Neural progenitor cell (in vitro differentiated cells): ENCODE results near the gene TAAR1. TPM values are rescaled to one million over a fixed set of nuclear protein-coding genes. Genes with fewer than 3 reads are reported as not detected.

Source experiments
- DNase-seq: peaks from one replicate; pipeline ENCODE4 v3.0.0-alpha.2; 2016; ENCODE audit warnings: low spot score
- H2AFZ ChIP-seq: fragments of 200-600 bp; sonication (generic); replicated peaks from 2 replicates; pipeline ENCODE4 v1.6.1; 2016; ENCODE audit warnings: antibody characterized with exemption
- H3F3A ChIP-seq: fragments of 200-600 bp; sonication (generic); 2 replicates; pipeline ENCODE4 v1.6.1; 2016; ENCODE audit warnings: antibody characterized with exemption, low read depth
- H3K27ac ChIP-seq: fragments of 200-600 bp; sonication (generic); 2 replicates; pipeline ENCODE4 v1.5.1; 2016; ENCODE audit warnings: mild to moderate bottlenecking
- H3K27me3 ChIP-seq: fragments of 200-600 bp; sonication (generic); 2 replicates; pipeline ENCODE4 v1.6.1; 2016; ENCODE audit warnings: mild to moderate bottlenecking, moderate library complexity
- H3K36me3 ChIP-seq: fragments of 200-600 bp; sonication (generic); 2 replicates; pipeline ENCODE4 v1.5.1; 2016
- H3K4me1 ChIP-seq: fragments of 200-600 bp; sonication (generic); 2 replicates; pipeline ENCODE4 v1.6.1; 2016; ENCODE audit warnings: mixed run types
- H3K4me2 ChIP-seq: fragments of 200-600 bp; sonication (generic); 2 replicates; pipeline ENCODE4 v1.6.1; 2016
- H3K4me3 ChIP-seq: fragments of 200-600 bp; sonication (generic); 2 replicates; pipeline ENCODE4 v1.5.1; 2016
- H3K79me2 ChIP-seq: fragments of 200-600 bp; sonication (generic); 2 replicates; pipeline ENCODE4 v1.6.1; 2016; ENCODE audit warnings: low read depth
- H3K9ac ChIP-seq: fragments of 200-600 bp; sonication (generic); 2 replicates; pipeline ENCODE4 v1.6.1; 2016
- H3K9me3 ChIP-seq: fragments of 200-600 bp; sonication (generic); 2 replicates; pipeline ENCODE4 v1.5.1; 2016; ENCODE audit warnings: low read depth
- H4K20me1 ChIP-seq: fragments of 200-600 bp; sonication (generic); 2 replicates; pipeline ENCODE4 v1.6.1; 2016; ENCODE audit warnings: low read depth
- H3K27ac Mint-ChIP-seq: 3 replicates; pipeline ENCODE4 v1.8.0; 2021; ENCODE audit warnings: mixed read lengths
- H3K27me3 Mint-ChIP-seq: 2 replicates; pipeline ENCODE4 v1.8.0; 2022; ENCODE audit warnings: low read depth, mild to moderate bottlenecking, inconsistent platforms, moderate library complexity, mixed read lengths; ENCODE audit not compliant: insufficient read depth
- H3K36me3 Mint-ChIP-seq: 3 replicates; pipeline ENCODE4 v1.8.0; 2021; ENCODE audit warnings: mixed read lengths
- H3K4me1 Mint-ChIP-seq: 3 replicates; pipeline ENCODE4 v1.8.0; 2021; ENCODE audit warnings: mixed read lengths
- H3K4me3 Mint-ChIP-seq: 3 replicates; pipeline ENCODE4 v1.8.0; 2021; ENCODE audit warnings: mild to moderate bottlenecking, moderate library complexity, mixed read lengths
- H3K9me3 Mint-ChIP-seq: 3 replicates; pipeline ENCODE4 v1.8.0; 2020; ENCODE audit warnings: mixed read lengths
- CTCF ChIP-seq: fragments of 200-600 bp; sonication (generic); IDR thresholded peaks from 2 replicates; pipeline ENCODE4 v1.5.1; 2017; ENCODE audit warnings: antibody characterized with exemption, mild to moderate bottlenecking
- EZH2 ChIP-seq: fragments of 200-600 bp; sonication (generic); IDR thresholded peaks from 2 replicates; pipeline ENCODE4 v1.6.1; 2017; ENCODE audit warnings: antibody characterized with exemption, mild to moderate bottlenecking, moderate library complexity
- EZH2phosphoT487 ChIP-seq: fragments of 200-600 bp; sonication (generic); IDR thresholded peaks from 2 replicates; pipeline ENCODE4 v1.6.1; 2017; ENCODE audit warnings: antibody characterized with exemption
- total RNA-seq: library from RNA; depleted of rRNA; stranded (reverse); fragments of >200 nt; gene quantifications from 2 replicates; pipeline ENCODE4 v1.2.3, GENCODE V29; 2015; ENCODE audit warnings: low replicate concordance

Gene TAAR1
- total RNA-seq, 1 donor from 2014 or later = not detected

DNA sequence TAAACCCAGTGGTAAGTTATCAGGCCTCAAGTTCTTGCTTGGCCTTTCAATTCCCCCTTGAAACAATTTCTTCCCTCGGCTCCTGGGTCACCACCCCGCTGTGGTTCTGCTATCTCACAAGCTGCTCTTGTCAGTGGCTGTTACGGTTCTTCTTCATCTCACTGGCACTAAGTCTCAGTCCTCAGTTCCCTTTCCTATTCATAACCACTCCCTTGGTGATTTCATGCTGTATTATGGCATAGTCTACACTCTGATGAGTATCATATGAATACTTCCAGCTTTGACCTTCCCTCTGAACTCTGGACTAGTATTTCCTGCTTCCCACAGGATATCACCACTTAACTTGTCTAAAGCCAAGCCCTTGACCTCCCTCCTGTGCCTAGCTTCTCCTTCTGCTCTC, 7.9 kb downstream of the TAAR1 start:
- Histone ChIP-seq H3K9me3 (no peaks in the 10 kb centered on the region), H3F3A (no peaks in the 10 kb centered on the region), H3K27ac (no peak overlapping the region), H2AFZ (no peak overlapping the region), H4K20me1 (no peaks in the 10 kb centered on the region), H3K4me1 (no peaks in the 10 kb centered on the region), H3K4me2 (no peak overlapping the region), H3K4me3 (no peak overlapping the region), H3K9ac (no peak overlapping the region), H3K27me3 (no peaks in the 10 kb centered on the region), H3K79me2 (no peaks in the 10 kb centered on the region), H3K36me3 (no peaks in the 10 kb centered on the region)
- H3K27me3 Mint-ChIP-seq = no peaks in the 10 kb centered on the region
- no peaks in the 10 kb centered on the region for H3K9me3 Mint-ChIP-seq
- TF ChIP-seq EZH2phosphoT487 = no peak
- no peak for TF ChIP-seq CTCF
- no peak for TF ChIP-seq EZH2
- H3K27ac Mint-ChIP-seq = no peak overlapping the region
- H3K4me3 Mint-ChIP-seq = no peak overlapping the region
- DNase-seq = no peak
- no peaks in the 10 kb centered on the region for H3K4me1 Mint-ChIP-seq
- no peaks in the 10 kb centered on the region for H3K36me3 Mint-ChIP-seq

- no peaks in the 10 kb centered on the region for H3K4me1 Mint-ChIP-seq
- no peaks in the 10 kb centered on the region for H3K9me3 Mint-ChIP-seq
- Histone ChIP-seq H3K9ac (no peak overlapping the region), H3K79me2 (no peaks in the 10 kb centered on the region), H3K27me3 (no peaks in the 10 kb centered on the region), H2AFZ (no peak overlapping the region), H4K20me1 (no peaks in the 10 kb centered on the region), H3K9me3 (no peaks in the 10 kb centered on the region), H3K27ac (no peak overlapping the region), H3K4me2 (no peak overlapping the region), H3K4me3 (no peak overlapping the region), H3K36me3 (no peaks in the 10 kb centered on the region), H3F3A (no peaks in the 10 kb centered on the region), H3K4me1 (no peaks in the 10 kb centered on the region)
- H3K36me3 Mint-ChIP-seq = no peaks in the 10 kb centered on the region
- TF ChIP-seq CTCF (no peak), EZH2 (no peak), EZH2phosphoT487 (no peak)
- no peaks in the 10 kb centered on the region for H3K27me3 Mint-ChIP-seq
- H3K4me3 Mint-ChIP-seq = no peak overlapping the region
- no peak overlapping the region for H3K27ac Mint-ChIP-seq
- DNase-seq = no peak
These were observed 8.6 kb downstream of the TAAR1 start for GRCh38 chr6:132650429-132650828.

DNA sequence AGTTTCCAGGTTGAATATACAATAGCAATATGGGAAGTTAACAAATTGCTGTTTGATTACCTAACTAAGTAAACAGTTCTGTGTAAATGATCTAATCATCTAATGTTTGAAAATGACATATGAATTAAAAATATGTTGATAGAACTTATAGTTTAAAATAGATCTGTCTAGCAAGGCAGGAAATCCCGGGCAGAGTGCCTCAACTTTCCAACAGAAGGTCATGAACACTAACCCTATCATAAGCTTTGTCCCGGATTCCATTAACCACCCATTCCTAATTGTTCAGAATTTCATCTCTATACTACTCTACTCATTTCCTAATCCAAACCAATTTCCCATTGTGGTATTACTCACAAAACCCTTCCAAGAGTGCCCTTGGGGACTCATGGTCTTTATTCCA, 10.2 kb downstream of the TAAR1 start:
- Histone ChIP-seq H2AFZ (no peak overlapping the region), H3K4me1 (no peaks in the 10 kb centered on the region), H3K79me2 (no peaks in the 10 kb centered on the region), H3K36me3 (no peaks in the 10 kb centered on the region), H3K9ac (no peak overlapping the region), H3K27me3 (no peaks in the 10 kb centered on the region), H3K9me3 (no peaks in the 10 kb centered on the region), H3K4me2 (no peak overlapping the region), H4K20me1 (no peaks in the 10 kb centered on the region), H3K4me3 (no peak overlapping the region), H3K27ac (no peak overlapping the region), H3F3A (no peaks in the 10 kb centered on the region)
- no peak for TF ChIP-seq EZH2
- no peak for TF ChIP-seq CTCF
- no peak for TF ChIP-seq EZH2phosphoT487
- Mint-ChIP-seq H3K4me1 (no peaks in the 10 kb centered on the region), H3K36me3 (no peaks in the 10 kb centered on the region), H3K27me3 (no peaks in the 10 kb centered on the region), H3K4me3 (no peak overlapping the region), H3K27ac (no peak overlapping the region), H3K9me3 (no peaks in the 10 kb centered on the region)
- DNase-seq = no peak

DNA sequence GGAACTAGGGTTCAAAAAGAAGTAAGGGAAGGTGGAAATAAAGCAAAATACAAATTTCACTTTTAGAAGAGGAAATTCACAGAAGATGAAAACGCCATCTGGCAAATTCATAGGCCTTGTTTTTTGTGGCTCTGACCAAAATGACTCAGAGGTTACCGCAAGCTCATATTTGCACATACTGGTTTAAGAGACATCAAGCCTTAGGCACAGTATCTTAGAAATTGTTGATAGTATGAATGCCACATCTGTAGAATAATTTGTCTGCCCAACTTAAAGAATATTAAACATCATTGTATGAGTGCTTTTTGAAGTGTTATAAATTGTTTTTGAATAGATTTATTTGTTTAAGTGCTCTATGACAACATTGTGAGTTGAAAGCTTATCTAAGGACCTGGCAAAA, 10.6 kb downstream of the TAAR1 start:
- H3K9me3 ChIP-seq = no peaks in the 10 kb centered on the region
- H3K4me3 ChIP-seq = no peak overlapping the region
- no peaks in the 10 kb centered on the region for H4K20me1 ChIP-seq
- H3K36me3 ChIP-seq = no peaks in the 10 kb centered on the region
- no peaks in the 10 kb centered on the region for H3K27me3 Mint-ChIP-seq
- H3K27ac Mint-ChIP-seq = no peak overlapping the region
- H3K4me1 ChIP-seq = no peaks in the 10 kb centered on the region
- no peak overlapping the region for H3K9ac ChIP-seq
- H2AFZ ChIP-seq = no peak overlapping the region
- H3K79me2 ChIP-seq = no peaks in the 10 kb centered on the region
- H3K4me1 Mint-ChIP-seq = no peaks in the 10 kb centered on the region
- H3K27ac ChIP-seq = no peak overlapping the region
- no peaks in the 10 kb centered on the region for H3K9me3 Mint-ChIP-seq
- H3F3A ChIP-seq = no peaks in the 10 kb centered on the region
- no peak overlapping the region for H3K4me2 ChIP-seq
- no peak for DNase-seq
- no peak overlapping the region for H3K4me3 Mint-ChIP-seq
- H3K36me3 Mint-ChIP-seq = no peaks in the 10 kb centered on the region
- H3K27me3 ChIP-seq = no peaks in the 10 kb centered on the region
- no peak for TF ChIP-seq CTCF
- no peak for TF ChIP-seq EZH2
- TF ChIP-seq EZH2phosphoT487 = no peak
